ENCODE data around the gene KCNJ18.
"Not testable (repeated sequence)": the region's sequence is repeated elsewhere in the genome, so short reads cannot be mapped to it uniquely, and the experiment has no call there.

Gene KCNJ18

GRCh38 chr17:21686165-21687015 lies 5.9 kb upstream of the KCNJ18 start:
- no peak for DNase-seq

GRCh38 chr17:21687136-21687953 lies 5.0 kb upstream of the KCNJ18 start:
- DNase-seq: no peak

- no peak for DNase-seq
Observed at GRCh38 chr17:21688293-21688949, 3.9 kb upstream of the KCNJ18 start.

GRCh38 chr17:21689604-21690003 lies 2.7 kb upstream of the KCNJ18 start:
- no peak for DNase-seq

GRCh38 chr17:21690811-21691210 lies 1.5 kb upstream of the KCNJ18 start:
- DNase-seq: not testable (repeated sequence)

- DNase-seq: not testable (repeated sequence)
Observed at GRCh38 chr17:21691481-21691880, 842 bp upstream of the KCNJ18 start.

GRCh38 chr17:21692704-21693065 lies 362 bp downstream of the KCNJ18 start:
- not testable (repeated sequence) for DNase-seq

- not testable (repeated sequence) for DNase-seq
Observed at GRCh38 chr17:21693391-21693796, 1.1 kb downstream of the KCNJ18 start.

- DNase-seq: not testable (repeated sequence)
Observed at GRCh38 chr17:21693937-21694336, 1.6 kb downstream of the KCNJ18 start.

- not testable (repeated sequence) for DNase-seq
Observed at GRCh38 chr17:21696227-21696626, 3.9 kb downstream of the KCNJ18 start.

GRCh38 chr17:21696842-21697507 lies 4.7 kb downstream of the KCNJ18 start:
- DNase-seq: not testable (repeated sequence)

- not testable (repeated sequence) for DNase-seq
Observed at GRCh38 chr17:21697508-21697860, 5.2 kb downstream of the KCNJ18 start.

GRCh38 chr17:21698437-21699075 lies 6.2 kb downstream of the KCNJ18 start:
- not testable (repeated sequence) for DNase-seq

GRCh38 chr17:21699124-21699523 lies 6.8 kb downstream of the KCNJ18 start:
- DNase-seq: not testable (repeated sequence)

- DNase-seq: not testable (repeated sequence)
Observed at GRCh38 chr17:21699573-21700236, 7.4 kb downstream of the KCNJ18 start.

GRCh38 chr17:21701090-21701489 lies 8.8 kb downstream of the KCNJ18 start:
- not testable (repeated sequence) for DNase-seq

- not testable (repeated sequence) for DNase-seq
Observed at GRCh38 chr17:21702029-21702428, 9.7 kb downstream of the KCNJ18 start.

GRCh38 chr17:21702521-21702920 lies 10.2 kb downstream of the KCNJ18 start:
- not testable (repeated sequence) for DNase-seq

- DNase-seq: not testable (repeated sequence)
Observed at GRCh38 chr17:21702940-21703640, 10.8 kb downstream of the KCNJ18 start.

- not testable (repeated sequence) for DNase-seq
Observed at GRCh38 chr17:21703891-21704872, 11.9 kb downstream of the KCNJ18 start.
